Activated CD4-positive, CD25-positive, alpha-beta regulatory T cell treated with anti-CD3 and anti-CD28 coated beads, Interleukin-2, amount 50 U/mL, for 16 hours (primary cell): ENCODE measurements around the gene RNASEH2A.

Experiments
- DNase-seq: peaks from one replicate; pipeline ENCODE4 v3.0.0-alpha.2; 2020; ENCODE audit warnings: low read depth, low spot score

RNASEH2A gene

DNA sequence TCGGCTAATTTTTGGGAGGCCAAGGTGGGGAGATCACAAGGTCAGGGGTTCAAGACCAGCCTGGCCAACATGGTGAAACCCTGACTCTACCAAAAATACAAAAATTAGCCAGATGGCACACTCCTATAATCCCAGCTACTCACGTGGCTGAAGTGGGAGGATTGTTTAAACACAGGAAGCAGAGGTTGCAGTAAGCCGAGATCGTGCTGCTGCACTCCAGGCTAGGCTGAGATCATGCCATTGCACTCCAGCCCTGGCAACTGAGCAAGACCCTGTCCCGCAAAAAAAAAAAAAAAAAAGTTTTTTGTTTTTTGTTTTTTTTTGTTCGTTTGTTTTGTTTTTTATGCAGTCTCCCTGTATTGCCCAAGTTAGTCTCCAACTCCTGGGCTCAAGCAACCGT, 53.2 kb downstream of the RNASEH2A start:
- no peak for DNase-seq
